AG04450 (cell line): ENCODE data around the gene PRUNE2. TPM values are rescaled to one million over a fixed set of nuclear protein-coding genes. Genes with fewer than 3 reads are reported as not detected.

Experiments used
- CTCF ChIA-PET: fragments of 300-600, 350-600 bp; formaldehyde crosslinking; extraction: SDS; loops from one replicate; lab custom pipeline; 2022; ENCODE audit warnings: antibody characterized with exemption, inconsistent platforms; lab: Charles Lee
- POLR2A ChIA-PET: fragments of 350-600 bp; formaldehyde crosslinking; extraction: SDS; loops from one replicate; lab custom pipeline; 2021; ENCODE audit warnings: antibody characterized with exemption, inconsistent platforms; lab: Yijun Ruan, JAX
- DNase-seq: peaks from one replicate; pipeline ENCODE4 v3.0.0-alpha.2; 2011; ENCODE audit warnings: low read depth, low spot score
- H3K27ac ChIP-seq: one replicate; pipeline ENCODE4 v1.5.1; 2012; ENCODE audit warnings: low read depth, low read length, control low read depth
- H3K27me3 ChIP-seq: one replicate; pipeline ENCODE4 v1.6.0; 2012; ENCODE audit warnings: low read length; ENCODE audit not compliant: control insufficient read depth, insufficient read depth
- H3K4me3 ChIP-seq: 2 replicates; pipeline ENCODE4 v1.5.1; 2011; ENCODE audit warnings: mild to moderate bottlenecking, low read depth, low read length, control low read depth
- H3K9me3 ChIP-seq: 2 replicates; pipeline ENCODE4 v1.5.1; 2012; ENCODE audit warnings: low read length; ENCODE audit not compliant: control insufficient read depth, insufficient read depth
- polyA plus RNA-seq: library from polyadenylated mRNA; depleted of rRNA; stranded (reverse); fragments of >200 nt; gene quantifications from 2 replicates; pipeline ENCODE4 v1.2.3, GENCODE V29; 2011
- TF ChIP-seq, protein P1 (sequence below): IDR thresholded peaks from 2 replicates; pipeline ENCODE4 v1.5.1; 2011; ENCODE audit warnings: low read depth, low read length, control low read depth, inconsistent platforms

Gene PRUNE2
- polyA plus RNA-seq, 1 experiment = 1.1 TPM

GRCh38 chr9:76650692-76651091 is 255.2 kb downstream of the PRUNE2 start:
- H3K4me3 ChIP-seq = no peak overlapping the region
- no peak for DNase-seq
- no peak overlapping the region for H3K27ac ChIP-seq
- POLR2A ChIA-PET = interaction anchor here (0.6 kb wide), 1 partner anchor 761 kb away, joined by 4 read pairs; no protein-coding TSS in a partner anchor
- H3K9me3 ChIP-seq = no peaks in the 10 kb centered on the region
- no peaks in the 10 kb centered on the region for H3K27me3 ChIP-seq
- TF ChIP-seq, protein P1, sequence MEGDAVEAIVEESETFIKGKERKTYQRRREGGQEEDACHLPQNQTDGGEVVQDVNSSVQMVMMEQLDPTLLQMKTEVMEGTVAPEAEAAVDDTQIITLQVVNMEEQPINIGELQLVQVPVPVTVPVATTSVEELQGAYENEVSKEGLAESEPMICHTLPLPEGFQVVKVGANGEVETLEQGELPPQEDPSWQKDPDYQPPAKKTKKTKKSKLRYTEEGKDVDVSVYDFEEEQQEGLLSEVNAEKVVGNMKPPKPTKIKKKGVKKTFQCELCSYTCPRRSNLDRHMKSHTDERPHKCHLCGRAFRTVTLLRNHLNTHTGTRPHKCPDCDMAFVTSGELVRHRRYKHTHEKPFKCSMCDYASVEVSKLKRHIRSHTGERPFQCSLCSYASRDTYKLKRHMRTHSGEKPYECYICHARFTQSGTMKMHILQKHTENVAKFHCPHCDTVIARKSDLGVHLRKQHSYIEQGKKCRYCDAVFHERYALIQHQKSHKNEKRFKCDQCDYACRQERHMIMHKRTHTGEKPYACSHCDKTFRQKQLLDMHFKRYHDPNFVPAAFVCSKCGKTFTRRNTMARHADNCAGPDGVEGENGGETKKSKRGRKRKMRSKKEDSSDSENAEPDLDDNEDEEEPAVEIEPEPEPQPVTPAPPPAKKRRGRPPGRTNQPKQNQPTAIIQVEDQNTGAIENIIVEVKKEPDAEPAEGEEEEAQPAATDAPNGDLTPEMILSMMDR = no peak
- CTCF ChIA-PET = interaction anchor here (0.5 to 2.0 kb wide), 5 partner anchors 8 to 256 kb away, joined by 3 to 9 read pairs (median 4); no protein-coding TSS in a partner anchor

- ChIA-PET POLR2A (no interaction called here), CTCF (interaction anchor here (1.5 to 2.0 kb wide), 2 partner anchors 9 to 202 kb away, joined by 3 to 9 read pairs; no protein-coding TSS in a partner anchor)
- DNase-seq = no peak
- Histone ChIP-seq H3K27me3 (no peaks in the 10 kb centered on the region), H3K4me3 (no peak overlapping the region), H3K9me3 (no peaks in the 10 kb centered on the region), H3K27ac (no peak overlapping the region)
- TF ChIP-seq, protein P1 = no peak
These were observed 256.0 kb downstream of the PRUNE2 start for GRCh38 chr9:76649894-76650293.

GRCh38 chr9:76646249-76646648 is 259.7 kb downstream of the PRUNE2 start:
- Histone ChIP-seq H3K9me3 (no peaks in the 10 kb centered on the region), H3K27me3 (no peaks in the 10 kb centered on the region), H3K27ac (no peak overlapping the region), H3K4me3 (no peak overlapping the region)
- ChIA-PET POLR2A (no interaction called here), CTCF (interaction anchor here (0.8 kb wide), 1 partner anchor 199 kb away, joined by 3 read pairs; no protein-coding TSS in a partner anchor)
- TF ChIP-seq, protein P1 = no peak
- no peak for DNase-seq

DNA sequence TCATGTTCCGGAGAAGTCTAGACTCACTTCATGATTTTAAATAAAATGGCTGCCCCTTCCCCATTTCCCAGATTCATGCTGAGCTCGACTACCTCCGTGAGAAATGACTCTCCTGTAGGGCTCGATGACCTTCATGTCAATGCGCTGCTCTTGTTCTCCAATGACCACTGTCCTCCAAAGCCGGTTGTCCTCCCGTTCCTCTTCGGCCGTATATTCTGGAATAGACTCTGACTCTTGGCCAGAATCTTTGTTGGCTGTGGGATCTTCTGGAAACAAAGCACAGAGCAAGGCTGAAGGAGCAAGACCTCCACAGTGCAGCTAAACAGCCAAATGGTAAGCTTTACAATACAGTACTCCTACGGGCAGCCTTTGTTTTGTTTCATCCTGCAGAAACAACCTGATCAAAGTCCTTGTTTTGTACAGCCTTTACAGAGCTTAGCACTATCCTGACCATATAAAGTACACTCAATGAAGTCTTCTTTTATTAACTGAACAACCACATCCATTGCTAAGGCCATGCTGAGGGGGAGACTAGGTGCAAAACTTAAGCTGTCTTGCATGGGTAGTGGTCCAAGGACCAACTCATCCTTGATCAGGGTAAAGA is 261.2 kb downstream of the PRUNE2 start:
- POLR2A ChIA-PET = no interaction called here
- TF ChIP-seq, protein P1 = no peak
- Histone ChIP-seq H3K27me3 (no peaks in the 10 kb centered on the region), H3K27ac (no peak overlapping the region), H3K4me3 (no peak overlapping the region), H3K9me3 (no peaks in the 10 kb centered on the region)
- CTCF ChIA-PET = no interaction called here
- no peak for DNase-seq

DNA sequence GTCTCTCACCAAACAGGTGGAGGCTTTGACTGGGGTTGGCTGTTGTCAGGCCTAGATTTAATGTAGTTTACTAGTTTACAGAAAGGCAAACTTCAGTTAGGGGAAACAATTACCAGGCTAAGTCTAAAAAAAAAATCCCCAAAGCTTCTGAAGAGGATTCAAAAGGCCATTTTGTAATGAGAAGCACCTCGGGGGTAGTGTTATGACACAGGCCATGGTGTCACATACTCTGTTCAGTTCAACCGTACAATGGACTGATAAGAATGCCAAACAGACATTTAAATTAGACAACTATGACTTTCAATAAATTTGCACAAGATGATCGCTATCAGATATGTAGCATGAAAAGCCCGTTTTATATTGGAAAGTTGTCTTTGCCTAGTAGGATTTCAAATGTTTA is 261.7 kb downstream of the PRUNE2 start:
- ChIA-PET POLR2A (no interaction called here), CTCF (no interaction called here)
- Histone ChIP-seq H3K9me3 (no peaks in the 10 kb centered on the region), H3K27me3 (no peaks in the 10 kb centered on the region), H3K27ac (no peak overlapping the region), H3K4me3 (no peak overlapping the region)
- TF ChIP-seq, protein P1 = no peak
- DNase-seq = no peak
